ENCODE results near the gene STK32B.

The STK32B gene

DNA sequence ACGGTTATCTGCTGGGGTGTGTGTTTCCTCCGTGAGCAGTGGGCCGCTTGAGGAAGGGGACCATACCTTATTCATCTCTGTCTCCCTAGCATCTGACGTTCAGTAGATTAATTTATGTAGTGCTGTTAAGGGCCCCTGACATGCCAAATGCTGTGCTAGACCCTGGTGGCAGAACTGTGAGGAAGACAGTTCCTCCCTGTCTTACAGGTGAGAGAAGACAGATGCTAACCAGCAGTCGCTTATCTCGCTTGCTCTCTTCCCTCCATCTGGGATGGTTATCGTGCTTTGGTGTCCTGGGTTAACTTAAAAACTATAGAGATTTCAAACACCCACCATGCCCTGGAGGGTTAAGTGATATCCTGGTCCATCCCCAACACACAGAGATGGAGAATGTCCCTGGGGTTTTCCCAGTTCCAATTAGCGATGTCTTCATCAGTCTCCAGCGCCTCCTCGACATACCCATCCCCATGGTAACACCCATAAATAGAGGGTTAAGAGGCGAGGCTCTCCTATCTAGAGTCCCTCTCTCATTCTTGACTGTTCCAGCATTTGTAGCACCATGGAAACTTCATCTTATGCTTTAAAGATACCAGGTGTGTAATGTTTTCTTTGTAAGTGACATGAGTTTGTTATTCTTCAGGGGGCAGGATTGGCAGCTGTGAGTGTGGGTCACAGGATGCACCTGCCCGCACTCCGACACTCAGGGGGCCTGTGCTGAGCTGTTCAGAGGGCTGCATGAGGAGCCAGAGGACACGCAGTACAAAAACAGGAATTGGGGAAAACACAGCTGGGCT, 135.2 kb downstream of the STK32B start:
- Histone ChIP-seq H3K9ac (no peak overlapping the region), H3K4me1 (no peaks in the 10 kb centered on the region), H3K4me2 (ENCODE audit: low read length) (no peak overlapping the region), H3K27ac (no peak overlapping the region), H2AFZ (no peak overlapping the region), H3K27me3 (ENCODE audit: control insufficient read depth, insufficient read depth, low read length) (no peaks in the 10 kb centered on the region), H3K79me2 (no peaks in the 10 kb centered on the region), H3K36me3 (ENCODE audit: control insufficient read depth, insufficient read depth, low read length) (no peaks in the 10 kb centered on the region), H3K9me3 (ENCODE audit: control insufficient read depth, low read length) (no peaks in the 10 kb centered on the region), H3K4me3 (ENCODE audit: low read depth, low read length) (no peak overlapping the region)
- TF ChIP-seq, protein P1, sequence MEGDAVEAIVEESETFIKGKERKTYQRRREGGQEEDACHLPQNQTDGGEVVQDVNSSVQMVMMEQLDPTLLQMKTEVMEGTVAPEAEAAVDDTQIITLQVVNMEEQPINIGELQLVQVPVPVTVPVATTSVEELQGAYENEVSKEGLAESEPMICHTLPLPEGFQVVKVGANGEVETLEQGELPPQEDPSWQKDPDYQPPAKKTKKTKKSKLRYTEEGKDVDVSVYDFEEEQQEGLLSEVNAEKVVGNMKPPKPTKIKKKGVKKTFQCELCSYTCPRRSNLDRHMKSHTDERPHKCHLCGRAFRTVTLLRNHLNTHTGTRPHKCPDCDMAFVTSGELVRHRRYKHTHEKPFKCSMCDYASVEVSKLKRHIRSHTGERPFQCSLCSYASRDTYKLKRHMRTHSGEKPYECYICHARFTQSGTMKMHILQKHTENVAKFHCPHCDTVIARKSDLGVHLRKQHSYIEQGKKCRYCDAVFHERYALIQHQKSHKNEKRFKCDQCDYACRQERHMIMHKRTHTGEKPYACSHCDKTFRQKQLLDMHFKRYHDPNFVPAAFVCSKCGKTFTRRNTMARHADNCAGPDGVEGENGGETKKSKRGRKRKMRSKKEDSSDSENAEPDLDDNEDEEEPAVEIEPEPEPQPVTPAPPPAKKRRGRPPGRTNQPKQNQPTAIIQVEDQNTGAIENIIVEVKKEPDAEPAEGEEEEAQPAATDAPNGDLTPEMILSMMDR (IDR thresholded peaks at IDR 0.05), result no peak

DNA sequence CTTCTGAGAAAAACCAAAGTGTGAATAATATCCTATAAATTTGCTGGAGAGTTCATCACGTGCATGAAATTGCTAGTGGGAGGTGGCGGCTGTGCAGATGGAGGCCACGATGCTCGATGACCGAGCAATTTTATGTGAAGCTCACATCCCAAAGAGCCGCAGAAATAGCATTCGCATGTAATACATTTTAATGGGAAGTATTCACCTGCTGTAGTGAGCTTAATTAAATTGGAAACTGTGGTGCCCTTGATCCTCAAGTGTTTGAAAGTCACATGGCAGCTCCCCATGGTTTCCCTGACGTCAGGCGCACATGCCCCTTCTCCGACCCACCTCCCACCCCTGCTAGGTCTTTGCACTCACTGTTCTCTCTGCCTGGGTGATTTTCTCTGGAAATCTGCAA, 136.8 kb downstream of the STK32B start:
- H2AFZ ChIP-seq, result no peak overlapping the region
- no peaks in the 10 kb centered on the region for H3K79me2 ChIP-seq
- no peak overlapping the region for H3K4me3 ChIP-seq (ENCODE audit: low read depth, low read length)
- TF ChIP-seq, protein P1 (IDR thresholded peaks at IDR 0.05), result no peak
- no peak overlapping the region for H3K27ac ChIP-seq
- no peaks in the 10 kb centered on the region for H3K9me3 ChIP-seq (ENCODE audit: control insufficient read depth, low read length)
- no peaks in the 10 kb centered on the region for H3K4me1 ChIP-seq
- no peaks in the 10 kb centered on the region for H3K36me3 ChIP-seq (ENCODE audit: control insufficient read depth, insufficient read depth, low read length)
- H3K4me2 ChIP-seq (ENCODE audit: low read length), result no peak overlapping the region
- H3K9ac ChIP-seq, result no peak overlapping the region
- no peaks in the 10 kb centered on the region for H3K27me3 ChIP-seq (ENCODE audit: control insufficient read depth, insufficient read depth, low read length)

DNA sequence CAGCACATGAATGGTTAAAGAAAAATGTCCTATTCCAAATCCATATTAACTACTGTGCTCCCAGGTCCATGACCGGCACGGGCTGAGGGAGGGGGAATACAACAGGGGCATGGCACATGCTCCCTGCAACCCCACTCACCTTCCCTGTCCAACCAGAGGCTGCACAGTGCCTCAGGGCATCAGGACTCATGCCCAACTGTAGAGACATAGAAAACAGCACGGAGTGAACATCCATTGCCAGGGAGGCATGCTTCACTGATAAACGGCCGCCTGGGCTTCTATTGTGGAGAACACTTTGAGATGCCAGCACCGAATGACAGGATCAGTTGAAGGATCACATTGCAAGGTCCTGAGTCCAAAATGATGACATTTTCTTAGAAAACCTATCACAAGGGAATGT, 140.6 kb downstream of the STK32B start:
- Histone ChIP-seq H3K4me1 (no peaks in the 10 kb centered on the region), H3K9me3 (ENCODE audit: control insufficient read depth, low read length) (no peaks in the 10 kb centered on the region), H3K36me3 (ENCODE audit: control insufficient read depth, insufficient read depth, low read length) (no peaks in the 10 kb centered on the region), H3K79me2 (no peaks in the 10 kb centered on the region), H3K4me3 (ENCODE audit: low read depth, low read length) (no peak overlapping the region), H3K27me3 (ENCODE audit: control insufficient read depth, insufficient read depth, low read length) (no peaks in the 10 kb centered on the region), H2AFZ (no peak overlapping the region), H3K27ac (no peak overlapping the region), H3K4me2 (ENCODE audit: low read length) (no peak overlapping the region), H3K9ac (no peak overlapping the region)
- TF ChIP-seq, protein P1 (IDR thresholded peaks at IDR 0.05), result no peak

DNA sequence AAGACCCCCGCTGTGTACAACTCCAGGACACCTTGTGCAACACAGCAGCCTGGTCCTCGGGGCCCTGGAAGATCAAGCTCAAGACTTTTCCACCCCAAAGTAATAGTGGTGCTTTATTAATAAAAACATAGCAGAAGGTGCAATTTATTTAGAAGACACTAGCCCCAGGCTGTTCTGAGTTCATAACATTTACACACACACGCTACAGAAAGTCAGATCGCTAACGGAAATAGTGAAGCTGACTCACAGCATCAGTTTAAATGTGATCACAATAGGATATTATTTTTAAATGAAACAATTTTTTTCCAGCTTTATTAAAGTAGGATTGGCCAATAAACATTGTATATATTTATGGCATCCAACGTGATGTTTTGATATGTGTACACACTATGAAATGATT, 141.0 kb downstream of the STK32B start:
- Histone ChIP-seq H3K4me1 (no peaks in the 10 kb centered on the region), H2AFZ (no peak overlapping the region), H3K9me3 (ENCODE audit: control insufficient read depth, low read length) (no peaks in the 10 kb centered on the region), H3K27ac (no peak overlapping the region), H3K27me3 (ENCODE audit: control insufficient read depth, insufficient read depth, low read length) (no peaks in the 10 kb centered on the region), H3K9ac (no peak overlapping the region), H3K4me3 (ENCODE audit: low read depth, low read length) (no peak overlapping the region), H3K79me2 (no peaks in the 10 kb centered on the region), H3K4me2 (ENCODE audit: low read length) (no peak overlapping the region), H3K36me3 (ENCODE audit: control insufficient read depth, insufficient read depth, low read length) (no peaks in the 10 kb centered on the region)
- TF ChIP-seq, protein P1 (IDR thresholded peaks at IDR 0.05), result no peak

DNA sequence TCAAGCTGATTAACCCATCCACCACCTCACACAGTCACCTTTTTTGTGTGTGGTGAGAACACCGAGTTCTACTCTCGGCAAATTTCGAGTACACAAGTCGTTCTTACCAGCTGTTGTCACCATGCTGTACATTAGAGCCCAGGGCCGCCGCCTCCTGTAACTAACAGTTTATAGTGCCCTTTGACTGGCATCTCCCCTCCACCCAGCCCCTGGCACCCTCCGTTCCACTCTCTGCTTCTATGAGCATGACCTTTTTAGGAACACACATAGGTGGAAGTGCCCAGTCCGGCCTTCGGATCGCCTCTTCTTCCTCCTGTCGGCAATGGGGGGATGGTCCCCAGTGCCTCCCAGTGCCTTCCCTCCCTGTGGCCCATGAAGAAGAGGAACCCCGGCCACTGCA, 141.4 kb downstream of the STK32B start:
- H3K9ac ChIP-seq, result no peak overlapping the region
- H3K79me2 ChIP-seq, result no peaks in the 10 kb centered on the region
- H3K27ac ChIP-seq, result no peak overlapping the region
- no peaks in the 10 kb centered on the region for H3K9me3 ChIP-seq (ENCODE audit: control insufficient read depth, low read length)
- H3K4me3 ChIP-seq (ENCODE audit: low read depth, low read length), result no peak overlapping the region
- no peaks in the 10 kb centered on the region for H3K27me3 ChIP-seq (ENCODE audit: control insufficient read depth, insufficient read depth, low read length)
- no peaks in the 10 kb centered on the region for H3K36me3 ChIP-seq (ENCODE audit: control insufficient read depth, insufficient read depth, low read length)
- H3K4me2 ChIP-seq (ENCODE audit: low read length), result no peak overlapping the region
- TF ChIP-seq, protein P1 (IDR thresholded peaks at IDR 0.05), result no peak
- H2AFZ ChIP-seq, result no peak overlapping the region
- no peaks in the 10 kb centered on the region for H3K4me1 ChIP-seq
